ENCODE measurements around the gene THAP7. TPM values are rescaled to one million over a fixed set of nuclear protein-coding genes. Genes with fewer than 3 reads are reported as not detected.

Gene THAP7
- total RNA-seq, 1 experiment from 2014 or later, result 24.6 TPM

- no peak overlapping the region for H3K4me2 ChIP-seq (ENCODE audit: insufficient read depth, insufficient read length, low read length)
- H2BK15ac ChIP-seq (ENCODE audit: low read depth, low read length), result no peak overlapping the region
- H3K14ac ChIP-seq (ENCODE audit: insufficient read depth, low read length), result no peak overlapping the region
- H3K23me2 ChIP-seq (ENCODE audit: insufficient read length, low read depth, low read length, poor library complexity, severe bottlenecking), result peaks cover 4% of the 10 kb centered on the region
- no peak overlapping the region for H3K56ac ChIP-seq (ENCODE audit: insufficient read length, low read depth, low read length)
- H3K18ac ChIP-seq (ENCODE audit: insufficient read length, low read depth, low read length), result no peak overlapping the region
- no peak for TF ChIP-seq CTCF (conservative IDR thresholded peaks at IDR 0.05)
- no peak overlapping the region for H3K27ac ChIP-seq (ENCODE audit: insufficient read length, low read depth, low read length)
- no peak overlapping the region for H2AK5ac ChIP-seq (ENCODE audit: insufficient read length, low read length)
- H2BK5ac ChIP-seq (ENCODE audit: insufficient read length, low read length), result no peak overlapping the region
- H2BK120ac ChIP-seq (ENCODE audit: low read depth, low read length, poor library complexity, severe bottlenecking), result no peak overlapping the region
- H3K4me1 ChIP-seq (ENCODE audit: insufficient read depth, low read length), result no peaks in the 10 kb centered on the region
- WGBS (ENCODE audit: extremely low coverage, insufficient read length, low lambda C conversion rate), result no CpG with 5 or more reads among the region's 7 CpGs
- no peak overlapping the region for H3K4me3 Mint-ChIP-seq
- no peak overlapping the region for H3K4ac ChIP-seq (ENCODE audit: low read depth, low read length)
- no peak overlapping the region for H4K5ac ChIP-seq (ENCODE audit: insufficient read length, low read depth, low read length)
- H3K27me3 Mint-ChIP-seq (ENCODE audit: low read depth), result peaks cover 21% of the 10 kb centered on the region
- no peak overlapping the region for H4K91ac ChIP-seq (ENCODE audit: insufficient read length, low read depth, low read length)
- H3K27me3 ChIP-seq (ENCODE audit: insufficient read depth, low read length), result no peaks in the 10 kb centered on the region
- no peak overlapping the region for H3K23ac ChIP-seq (ENCODE audit: insufficient read length, low read depth, low read length)
- no peaks in the 10 kb centered on the region for H4K20me1 ChIP-seq (ENCODE audit: control insufficient read depth, insufficient read depth, insufficient read length)
- H3K79me2 ChIP-seq (ENCODE audit: insufficient read depth, low read length), result no peaks in the 10 kb centered on the region
- no peak overlapping the region for H2AFZ ChIP-seq (ENCODE audit: low read length)
- H2BK20ac ChIP-seq (ENCODE audit: low read depth, low read length, poor library complexity, severe bottlenecking), result no peak overlapping the region
- H3K4me1 Mint-ChIP-seq, result peaks cover 10 to 11% of the 10 kb centered on the region in 2 experiments
- H3K9me3 ChIP-seq (ENCODE audit: control insufficient read depth, low read depth, low read length), result no peaks in the 10 kb centered on the region
- H3T11ph ChIP-seq (ENCODE audit: low read length), result no peak overlapping the region
- H3K9me3 Mint-ChIP-seq, result no peaks in the 10 kb centered on the region
- H2BK12ac ChIP-seq (ENCODE audit: insufficient read length, low read depth, low read length), result no peak overlapping the region
- peaks cover 9 to 38% (median 37%) of the 10 kb centered on the region in 3 experiments; a peak in 6 of 7 replicates for H3K36me3 Mint-ChIP-seq (ENCODE audit: insufficient read depth in 1 of 3, low read depth in 3 of 3)
- H3K79me1 ChIP-seq (ENCODE audit: insufficient read depth, low read depth, low read length, poor library complexity, severe bottlenecking), result peaks cover 5% of the 10 kb centered on the region
- no peak overlapping the region for H3K9ac ChIP-seq (ENCODE audit: extremely low read depth, insufficient read length, low read length)
- no peak for DNase-seq
- H4K8ac ChIP-seq (replicated peaks; ENCODE audit: insufficient read length, low read depth, low read length), result no peak overlapping the region
- no peak overlapping the region for H3K27ac Mint-ChIP-seq
Measured at GRCh38 chr22:20955548-20955947, 46.4 kb downstream of the THAP7 start.

All from H9 (cell line).